ACHN (cell line): Measurements from ENCODE around the gene DAGLA.
A peak's percentile ranks its signal among the peaks of the same experiment; 100 is the strongest.

Experiments used
- DNase-seq: peaks from one replicate; pipeline ENCODE4 v3.0.0-alpha.2; 2015
- in situ Hi-C: cut with HindIII; loops from 2 replicates; pipeline ENCODE4 v1.10.0; 2017; ENCODE audit warnings: low sequenced_read_pairs, low pct_ligation_motif_present, low pct_unique_long_range_greater_than_20kb

Gene DAGLA

GRCh38 chr11:61701242-61701886, 21.2 kb downstream of the DAGLA start:
- in situ Hi-C loops, result no loop called here
- DNase-seq, result peak; percentile 51

GRCh38 chr11:61702701-61703312, 22.6 kb downstream of the DAGLA start:
- in situ Hi-C loops, result no loop called here
- no peak for DNase-seq

GRCh38 chr11:61704838-61705237, 24.6 kb downstream of the DAGLA start:
- in situ Hi-C loops, result no loop called here
- no peak for DNase-seq

GRCh38 chr11:61706452-61707400, 26.5 kb downstream of the DAGLA start:
- in situ Hi-C loops, result no loop called here
- no peak for DNase-seq

- DNase-seq, result no peak
- in situ Hi-C loops, result no loop called here
These were observed 27.4 kb downstream of the DAGLA start for GRCh38 chr11:61707574-61707973.

- no peak for DNase-seq
- in situ Hi-C loops, result no loop called here
These were observed 28.9 kb downstream of the DAGLA start for GRCh38 chr11:61709110-61709509.

- in situ Hi-C loops, result no loop called here
- no peak for DNase-seq
These were observed 29.4 kb downstream of the DAGLA start for GRCh38 chr11:61709572-61709971.

GRCh38 chr11:61710019-61710418, 29.8 kb downstream of the DAGLA start:
- in situ Hi-C loops, result no loop called here
- DNase-seq, result no peak

- no peak for DNase-seq
- in situ Hi-C loops, result no loop called here
These were observed 30.8 kb downstream of the DAGLA start for GRCh38 chr11:61711037-61711436.

GRCh38 chr11:61711498-61711897, 31.3 kb downstream of the DAGLA start:
- in situ Hi-C loops, result no loop called here
- DNase-seq, result no peak

GRCh38 chr11:61712314-61712713, 32.1 kb downstream of the DAGLA start:
- in situ Hi-C loops, result no loop called here

GRCh38 chr11:61712846-61713245, 32.7 kb downstream of the DAGLA start:
- in situ Hi-C loops, result no loop called here
- no peak for DNase-seq

More at GRCh38 chr11:61712314-61712713, 32.1 kb downstream of the DAGLA start:
- DNase-seq, result no peak

GRCh38 chr11:61713464-61713863, 33.3 kb downstream of the DAGLA start:
- in situ Hi-C loops, result no loop called here
- no peak for DNase-seq

- in situ Hi-C loops, result no loop called here
- DNase-seq, result no peak
These were observed 33.7 kb downstream of the DAGLA start for GRCh38 chr11:61713906-61714305.

GRCh38 chr11:61714316-61714715, 34.1 kb downstream of the DAGLA start:
- DNase-seq, result no peak
- in situ Hi-C loops, result no loop called here

GRCh38 chr11:61714916-61715315, 34.7 kb downstream of the DAGLA start:
- DNase-seq, result no peak
- in situ Hi-C loops, result no loop called here

GRCh38 chr11:61715867-61716266, 35.7 kb downstream of the DAGLA start:
- DNase-seq, result no peak
- in situ Hi-C loops, result no loop called here

GRCh38 chr11:61716478-61717285, 36.5 kb downstream of the DAGLA start:
- no peak for DNase-seq

More at GRCh38 chr11:61716478-61717285, 36.5 kb downstream of the DAGLA start:
- in situ Hi-C loops, result no loop called here
